ENCODE measurements around the gene SHISA5.
A peak's percentile ranks its signal among the peaks of the same experiment; 100 is the strongest.
"Not testable (repeated sequence)": the region's sequence is repeated elsewhere in the genome, so short reads cannot be mapped to it uniquely, and the experiment has no call there.

SHISA5 gene

GRCh38 chr3:48476426-48477053, 27.4 kb downstream of the SHISA5 start:
- ATAC-seq, result no peak

DNA sequence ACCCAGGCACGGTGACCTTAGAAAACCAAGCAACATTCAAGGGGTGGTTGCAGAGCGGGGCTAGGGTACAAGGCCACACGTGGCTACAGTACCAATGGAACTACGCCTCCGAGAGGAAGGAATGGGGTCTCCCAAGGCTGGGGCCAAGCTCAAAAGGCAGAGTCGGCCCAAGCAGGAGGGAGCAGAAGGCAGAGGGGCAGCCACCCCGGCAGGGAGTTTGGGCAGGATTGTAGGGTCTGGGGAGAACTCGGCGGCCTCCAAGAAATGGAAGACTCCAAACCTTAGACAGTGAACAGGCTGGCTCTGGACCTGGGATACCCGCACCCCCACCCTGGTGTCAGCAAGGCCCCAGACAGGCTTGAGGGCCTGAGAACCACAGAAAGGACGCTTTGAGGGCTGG, 28.8 kb downstream of the SHISA5 start:
- no peak for ATAC-seq

- ATAC-seq, result no peak
These were observed 29.4 kb downstream of the SHISA5 start for GRCh38 chr3:48474619-48475018.

GRCh38 chr3:48474031-48474430, 29.9 kb downstream of the SHISA5 start:
- ATAC-seq, result not testable (repeated sequence)

DNA sequence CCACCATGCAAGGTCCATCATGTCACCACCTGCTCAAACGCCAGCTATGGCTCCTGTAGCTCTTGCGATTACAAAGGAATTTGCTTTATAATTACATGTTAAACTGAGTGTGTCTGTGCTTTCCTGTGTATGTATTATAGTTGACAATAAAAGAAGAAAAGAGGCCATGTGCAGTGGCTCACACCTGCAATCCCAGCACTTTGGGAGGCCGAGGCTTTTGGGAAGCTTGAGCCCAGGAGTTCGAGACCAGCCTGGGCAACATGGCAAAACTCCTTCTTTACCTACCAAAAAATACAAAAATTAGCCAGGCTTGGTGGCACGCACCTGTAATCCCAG, 30.4 kb downstream of the SHISA5 start:
- ATAC-seq, result no peak

DNA sequence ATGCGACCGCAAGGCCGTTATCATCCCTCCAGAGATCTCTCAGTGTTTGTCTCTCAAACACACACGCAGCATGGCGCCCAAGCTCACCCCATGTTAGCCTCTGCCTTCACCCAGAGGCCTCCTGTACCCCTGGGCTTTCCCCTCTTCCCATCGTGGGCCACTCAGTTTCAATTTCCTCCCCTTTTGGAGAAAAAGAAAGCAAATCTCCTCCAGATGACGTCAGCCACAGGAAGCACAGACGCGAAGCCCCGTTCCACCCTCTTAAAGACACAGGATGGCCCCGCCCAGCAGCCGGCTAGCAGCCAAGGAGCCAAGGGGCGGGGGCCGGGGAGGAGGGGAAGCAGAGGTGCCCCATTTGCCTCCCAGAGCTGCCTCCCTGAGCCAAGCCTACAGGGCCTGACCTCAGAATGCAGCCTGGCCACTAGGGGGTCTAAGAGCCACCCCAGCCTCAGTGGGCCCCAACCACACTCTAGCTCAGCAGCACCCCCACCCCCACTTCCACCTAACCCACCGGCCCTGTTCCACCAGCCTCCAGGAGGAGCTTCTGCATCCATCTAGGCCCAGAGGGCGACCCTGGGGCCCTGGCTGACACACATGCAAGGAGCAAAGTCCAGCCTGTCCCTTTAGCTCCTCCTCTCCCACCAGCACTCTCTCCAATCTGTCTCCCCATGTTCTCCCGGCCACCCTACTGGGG, 30.9 kb downstream of the SHISA5 start:
- peak; percentile 89 to 90 for ATAC-seq

- ATAC-seq, result peak in 1 of 2 donors; percentile 12
These were observed 31.4 kb downstream of the SHISA5 start for GRCh38 chr3:48472673-48472922.

GRCh38 chr3:48470286-48470685, 33.7 kb downstream of the SHISA5 start:
- no peak for ATAC-seq

GRCh38 chr3:48469046-48469915, 34.7 kb downstream of the SHISA5 start:
- no peak for ATAC-seq

GRCh38 chr3:48468329-48468731, 35.6 kb downstream of the SHISA5 start:
- no peak for ATAC-seq

DNA sequence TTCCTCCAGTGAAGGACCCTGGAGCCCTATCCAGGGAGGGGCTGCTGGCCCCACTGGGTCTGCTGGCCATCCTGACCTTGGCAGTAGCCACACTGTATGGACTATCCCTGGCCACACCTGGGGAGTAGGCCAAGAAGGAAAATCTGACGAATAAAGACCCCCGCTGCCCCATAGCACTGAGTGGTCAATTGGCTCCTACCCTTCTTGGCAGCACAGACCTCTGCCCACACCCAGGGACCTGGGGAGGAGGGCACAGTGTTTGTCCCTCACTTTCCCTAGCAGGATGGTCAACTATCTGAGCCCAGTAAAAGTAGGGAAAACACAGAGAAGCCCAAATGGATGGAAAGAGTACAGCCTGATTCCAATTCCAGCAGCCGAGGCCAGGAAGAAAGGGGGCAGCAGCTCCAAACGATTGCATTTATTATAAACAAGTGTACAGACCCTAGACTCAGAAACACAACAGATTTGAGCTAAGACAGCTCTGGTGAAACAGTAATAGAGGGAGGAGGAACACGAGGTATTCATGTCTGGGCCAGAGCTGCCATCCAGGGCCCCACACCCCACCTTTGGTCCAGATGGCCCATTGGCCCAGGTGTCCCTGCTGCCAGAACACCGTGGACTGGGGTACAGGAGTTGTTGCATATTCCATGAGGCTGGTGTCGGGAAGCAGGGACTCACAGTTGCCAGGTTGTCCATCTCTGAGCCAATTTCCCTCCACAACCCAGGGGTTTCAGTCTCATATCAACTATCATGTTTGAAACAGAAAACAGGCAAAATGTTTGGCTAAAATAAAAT, 36.3 kb downstream of the SHISA5 start:
- no peak for ATAC-seq

GRCh38 chr3:48467110-48467454, 36.9 kb downstream of the SHISA5 start:
- peak in 1 of 2 donors; percentile 1 for ATAC-seq

- ATAC-seq, result peak; percentile 11 to 22
These were observed 37.4 kb downstream of the SHISA5 start for GRCh38 chr3:48466386-48467109.

- ATAC-seq, result peak; percentile 96 to 97
These were observed 38.2 kb downstream of the SHISA5 start for GRCh38 chr3:48465531-48466378.

GRCh38 chr3:48465237-48465530, 38.8 kb downstream of the SHISA5 start:
- no peak for ATAC-seq

GRCh38 chr3:48464713-48465221, 39.2 kb downstream of the SHISA5 start:
- ATAC-seq, result no peak

- ATAC-seq, result no peak
These were observed 40.3 kb downstream of the SHISA5 start for GRCh38 chr3:48463703-48464102.

DNA sequence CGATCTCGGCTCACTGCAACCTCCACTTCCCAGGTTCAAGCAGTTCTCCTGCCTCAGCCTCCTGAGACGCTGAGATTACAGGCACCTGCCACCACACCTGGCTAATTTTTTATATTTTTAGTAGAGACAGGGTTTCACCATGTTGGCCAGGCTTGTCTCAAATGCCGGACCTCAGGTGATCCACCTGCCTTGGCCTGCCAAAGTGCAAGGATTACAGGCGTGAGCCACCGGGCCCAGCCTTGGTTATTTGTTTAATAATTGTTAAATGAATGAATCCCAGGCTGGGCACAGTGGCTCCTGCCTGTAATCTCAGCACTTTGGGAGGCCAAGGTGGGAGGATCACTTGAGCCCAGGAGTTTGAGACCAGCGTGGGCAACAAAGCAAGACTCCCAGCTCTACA, 42.2 kb downstream of the SHISA5 start:
- ATAC-seq, result not testable (repeated sequence)

GRCh38 chr3:48460517-48460902, 43.5 kb downstream of the SHISA5 start:
- ATAC-seq, result no peak

DNA sequence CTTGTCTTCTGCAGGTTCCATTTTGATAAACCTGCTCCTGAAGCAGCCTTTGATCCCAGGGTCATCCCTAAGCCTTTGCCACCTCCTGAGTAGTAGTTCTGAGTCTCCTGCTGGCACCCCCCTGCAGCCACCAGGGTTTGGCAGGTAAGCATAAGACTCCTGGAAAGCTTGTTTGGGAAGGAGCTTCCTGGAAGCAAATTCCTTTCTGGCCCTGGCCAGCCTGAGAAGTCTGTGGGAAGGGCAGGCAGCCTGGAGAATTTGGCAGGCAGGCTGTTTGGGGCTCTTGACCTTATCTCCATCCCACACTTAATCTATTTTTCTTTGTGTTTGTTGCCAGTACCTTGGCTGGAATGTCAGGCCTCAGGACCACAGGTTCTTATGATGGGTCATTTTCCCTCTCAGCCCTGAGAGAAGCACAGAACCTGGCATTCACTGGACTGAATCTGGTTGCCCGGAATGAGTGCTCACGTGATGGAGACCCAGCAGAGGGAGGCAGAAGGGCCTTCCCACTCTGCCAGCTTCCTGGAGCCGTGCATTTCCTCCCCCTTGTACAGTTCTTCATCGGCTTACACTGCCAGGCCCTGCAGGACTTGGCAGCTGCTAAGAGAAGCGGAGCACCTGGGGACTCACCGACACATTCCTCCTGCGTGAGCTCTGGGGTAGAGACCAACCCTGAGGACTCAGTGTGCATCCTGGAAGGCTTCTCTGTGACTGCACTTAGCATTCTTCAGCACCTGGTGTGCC, 44.0 kb downstream of the SHISA5 start:
- no peak for ATAC-seq

GRCh38 chr3:48459331-48459730, 44.6 kb downstream of the SHISA5 start:
- ATAC-seq, result no peak
